ENCODE measurements around the gene FBP2. TPM values are rescaled to one million over a fixed set of nuclear protein-coding genes. Genes with fewer than 3 reads are reported as not detected.

The FBP2 gene
- total RNA-seq, 1 experiment from 2014 or later = not detected

GRCh38 chr9:94511955-94512265 lies 81.7 kb downstream of the FBP2 start:
- no peak overlapping the region for H2AFZ ChIP-seq (ENCODE audit: low read depth, low read length, poor library complexity, severe bottlenecking)
- no peaks in the 10 kb centered on the region for H3K4me1 ChIP-seq (ENCODE audit: control insufficient read depth in 1 of 2, insufficient read depth in 2 of 2, low read length in 2 of 2)
- DNase-seq (ENCODE audit: low read depth, low spot score) (no peak), ATAC-seq (no peak)
- ChIA-PET POLR2A (no interaction called here), RAD21 (ENCODE audit: low non-redundant PET in 1 of 2, low total read pairs in 2 of 2, uncharacterized antibody in 2 of 2, unreplicated experiment in 2 of 2) (no interaction called here), CTCF (no interaction called here)
- intact Hi-C loops (cut with micrococcal nuclease) = no loop called here
- H3K9me2 ChIP-seq (ENCODE audit: insufficient read depth) = no peaks in the 10 kb centered on the region
- BruUV-seq (replicated peaks) = no TSS peak
- no peak overlapping the region for H3K4me3 ChIP-seq (replicated peaks in 1 of 2; ENCODE audit: low read depth in 1 of 2, low read length in 2 of 2)
- no peaks in the 10 kb centered on the region for H3K27me3 ChIP-seq (ENCODE audit: insufficient read depth, low read length)
- no peaks in the 10 kb centered on the region for H3K9me3 ChIP-seq (ENCODE audit: control insufficient read depth in 1 of 2, insufficient read depth in 1 of 2, low read depth in 1 of 2, low read length in 2 of 2)
- H4K20me1 ChIP-seq (ENCODE audit: insufficient read depth) = no peaks in the 10 kb centered on the region
- H3K36me3 ChIP-seq (ENCODE audit: control insufficient read depth in 1 of 2, insufficient read depth in 2 of 2, low read length in 2 of 2) = no peaks in the 10 kb centered on the region
- no peak overlapping the region for H3K27ac ChIP-seq (ENCODE audit: low read depth, low read length)
- no peak for TF ChIP-seq SIN3A (IDR thresholded peaks at IDR 0.05; ENCODE audit: low read depth)
- no peak for TF ChIP-seq EGR1 (IDR thresholded peaks at IDR 0.05; ENCODE audit: low read depth)
- no peak for TF ChIP-seq CTCF (IDR thresholded peaks at IDR 0.05 in 2 of 3, conservative IDR thresholded peaks at IDR 0.05 in 1 of 3; ENCODE audit: borderline replicate concordance in 1 of 3, insufficient read depth in 1 of 3, low read depth in 2 of 3, low read length in 2 of 3)
- TF ChIP-seq EZH2 (IDR thresholded peaks at IDR 0.05) = no peak
- no peak for TF ChIP-seq RAD21 (IDR thresholded peaks at IDR 0.05; ENCODE audit: low read depth)
- no peak overlapping the region for H3K4me2 ChIP-seq (ENCODE audit: low read length)
- H3K9ac ChIP-seq (ENCODE audit: low read length) = no peak overlapping the region
- H3K79me2 ChIP-seq (ENCODE audit: insufficient read depth, low read length) = no peaks in the 10 kb centered on the region

GRCh38 chr9:94511134-94511954 lies 82.3 kb downstream of the FBP2 start:
- RAD21 ChIA-PET (ENCODE audit: low non-redundant PET in 1 of 2, low total read pairs in 2 of 2, uncharacterized antibody in 2 of 2, unreplicated experiment in 2 of 2) = no interaction called here
- no peak overlapping the region for H3K4me2 ChIP-seq (ENCODE audit: low read length)
- no peaks in the 10 kb centered on the region for H4K20me1 ChIP-seq (ENCODE audit: insufficient read depth)
- H3K4me1 ChIP-seq (ENCODE audit: control insufficient read depth in 1 of 2, insufficient read depth in 2 of 2, low read length in 2 of 2) = no peaks in the 10 kb centered on the region
- no peak overlapping the region for H3K9ac ChIP-seq (ENCODE audit: low read length)
- no peaks in the 10 kb centered on the region for H3K36me3 ChIP-seq (ENCODE audit: control insufficient read depth in 1 of 2, insufficient read depth in 2 of 2, low read length in 2 of 2)
- intact Hi-C loops (cut with micrococcal nuclease) = no loop called here
- no peak overlapping the region for H3K27ac ChIP-seq (ENCODE audit: low read depth, low read length)
- no peak overlapping the region for H2AFZ ChIP-seq (ENCODE audit: low read depth, low read length, poor library complexity, severe bottlenecking)
- H3K79me2 ChIP-seq (ENCODE audit: insufficient read depth, low read length) = no peaks in the 10 kb centered on the region
- H3K27me3 ChIP-seq (ENCODE audit: insufficient read depth, low read length) = no peaks in the 10 kb centered on the region
- POLR2A ChIA-PET = no interaction called here
- no peaks in the 10 kb centered on the region for H3K9me3 ChIP-seq (ENCODE audit: control insufficient read depth in 1 of 2, insufficient read depth in 1 of 2, low read depth in 1 of 2, low read length in 2 of 2)
- CTCF ChIA-PET = no interaction called here
- no peak overlapping the region for H3K4me3 ChIP-seq (replicated peaks in 1 of 2; ENCODE audit: low read depth in 1 of 2, low read length in 2 of 2)
- no peak for ATAC-seq
- H3K9me2 ChIP-seq (ENCODE audit: insufficient read depth) = no peaks in the 10 kb centered on the region
- DNase-seq (ENCODE audit: low read depth, low spot score) = no peak
- BruUV-seq (replicated peaks) = no TSS peak
- TF ChIP-seq RAD21 (IDR thresholded peaks at IDR 0.05; ENCODE audit: low read depth) (no peak), SIN3A (IDR thresholded peaks at IDR 0.05; ENCODE audit: low read depth) (no peak), EGR1 (IDR thresholded peaks at IDR 0.05; ENCODE audit: low read depth) (no peak), FOSL1 (IDR thresholded peaks at IDR 0.05; ENCODE audit: low read depth) (no peak), YY1 (IDR thresholded peaks at IDR 0.05; ENCODE audit: extremely low read depth, insufficient replicate concordance, low read depth, low read length) (no peak), ZNF274 (IDR thresholded peaks at IDR 0.05; ENCODE audit: low read depth, low read length) (no peak), CTCF (IDR thresholded peaks at IDR 0.05 in 2 of 3, conservative IDR thresholded peaks at IDR 0.05 in 1 of 3; ENCODE audit: borderline replicate concordance in 1 of 3, insufficient read depth in 1 of 3, low read depth in 2 of 3, low read length in 2 of 3) (no peak), ELF1 (IDR thresholded peaks at IDR 0.05; ENCODE audit: borderline replicate concordance, low read depth) (no peak), CBX3 (IDR thresholded peaks at IDR 0.05; ENCODE audit: low read depth) (no peak), ZBTB33 (IDR thresholded peaks at IDR 0.05; ENCODE audit: extremely low read depth, insufficient replicate concordance, low read length) (no peak), TCF7L2 (IDR thresholded peaks at IDR 0.05; ENCODE audit: borderline replicate concordance, extremely low read depth, insufficient read depth, insufficient read length) (no peak)
